Epidermal melanocyte (primary cell): ENCODE measurements around the gene GPATCH8.
"Not testable (repeated sequence)": the region's sequence is repeated elsewhere in the genome, so short reads cannot be mapped to it uniquely, and the experiment has no call there.

ENCODE experiments used
- DNase-seq: peaks from one replicate; pipeline ENCODE4 v3.0.0; 2011; ENCODE audit warnings: low spot score; ENCODE audit not compliant: insufficient read length

GPATCH8 gene

DNA sequence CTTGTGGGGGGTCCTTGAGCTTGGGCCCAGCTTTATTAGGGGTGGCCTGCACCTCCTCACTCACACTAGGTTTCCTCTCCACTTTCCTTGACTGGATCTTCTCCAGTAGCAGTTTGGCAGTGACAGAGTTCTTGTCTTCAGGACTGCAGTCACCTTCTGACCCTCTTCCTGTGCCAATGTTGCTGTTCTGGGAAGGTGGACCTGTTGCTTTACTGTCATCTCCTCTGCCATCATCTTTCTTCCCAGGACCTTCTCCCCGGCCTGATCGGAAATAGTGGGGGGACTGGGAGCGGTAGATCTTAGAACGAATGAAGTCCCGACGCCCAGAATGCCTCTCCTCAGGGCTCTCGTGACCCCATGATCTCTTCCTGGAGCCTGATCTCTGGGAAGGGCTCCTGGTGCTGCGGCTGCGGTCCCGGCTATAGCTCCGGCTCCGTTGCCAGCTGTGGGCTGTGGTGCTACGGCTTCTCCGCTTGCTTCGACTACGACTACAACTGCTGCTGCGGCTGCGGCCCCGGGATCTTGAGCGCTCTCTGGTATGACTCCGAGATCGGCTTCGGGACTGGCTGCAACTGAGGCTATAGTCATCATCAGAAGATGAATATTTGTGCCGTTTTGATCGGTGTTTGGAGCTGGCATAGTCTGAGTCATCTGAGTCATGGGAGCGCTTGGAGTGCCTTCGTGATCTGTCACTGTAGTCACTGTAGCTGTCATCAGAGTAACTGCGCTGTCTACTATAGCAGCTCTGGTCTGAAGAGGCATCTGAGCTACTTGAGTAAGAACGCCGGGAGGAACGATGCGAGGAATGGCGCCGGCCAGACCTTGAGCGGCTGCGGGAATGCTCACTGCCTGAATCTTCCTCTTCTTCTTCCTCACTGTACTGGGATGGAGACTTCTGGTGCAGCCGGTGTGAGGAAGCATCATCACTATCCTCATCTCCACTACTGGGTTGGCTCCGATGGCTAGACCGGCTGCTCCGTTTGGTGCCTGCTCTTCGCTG is 104.2 kb downstream of the GPATCH8 start:
- no peak for DNase-seq

DNA sequence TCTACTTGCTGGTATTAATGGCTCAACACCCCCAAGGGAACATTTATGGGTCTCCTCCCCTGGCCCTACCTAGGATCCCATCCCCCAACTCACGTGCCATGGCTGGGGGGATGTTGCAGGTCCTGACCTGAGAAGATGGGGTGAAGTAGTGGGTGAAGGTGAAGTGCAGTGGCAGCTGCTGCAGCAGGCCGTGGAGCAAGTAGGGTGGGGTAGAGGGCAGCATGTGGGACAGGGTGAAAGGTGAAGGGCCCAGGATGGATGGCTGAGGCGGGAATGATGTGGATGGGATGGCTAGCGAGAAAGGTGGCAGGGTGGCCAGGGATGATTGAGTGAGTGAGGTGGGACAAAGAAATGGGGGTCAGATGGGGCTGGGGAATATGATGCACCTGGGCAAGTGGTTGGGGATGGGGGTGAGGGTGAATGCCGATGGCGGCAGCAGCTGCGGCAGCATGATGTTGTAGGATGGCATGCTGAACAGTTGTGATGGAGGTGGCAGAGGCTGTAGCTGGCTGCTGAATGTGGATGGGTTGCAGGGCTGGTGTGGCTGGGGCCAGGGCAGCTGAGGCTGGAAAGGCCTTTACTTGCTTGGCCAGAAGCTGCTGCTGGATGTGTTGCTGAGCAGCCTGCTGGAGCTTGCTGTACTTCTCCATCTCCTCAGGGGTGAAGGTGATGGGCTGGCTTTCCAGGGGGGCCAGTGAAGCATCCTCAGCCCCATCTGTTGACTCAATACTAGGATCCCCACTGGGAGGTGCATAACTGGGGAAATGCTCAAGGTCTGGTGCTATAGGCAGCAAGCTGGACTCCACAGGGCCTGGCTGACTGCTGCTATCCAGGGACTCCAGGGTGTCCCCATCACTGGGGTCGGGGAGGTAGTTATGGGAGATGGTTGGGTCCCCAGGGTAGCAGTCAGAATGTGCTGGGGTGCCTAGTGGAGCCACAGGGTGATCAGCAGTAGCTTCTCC is 105.4 kb downstream of the GPATCH8 start:
- DNase-seq, result no peak

DNA sequence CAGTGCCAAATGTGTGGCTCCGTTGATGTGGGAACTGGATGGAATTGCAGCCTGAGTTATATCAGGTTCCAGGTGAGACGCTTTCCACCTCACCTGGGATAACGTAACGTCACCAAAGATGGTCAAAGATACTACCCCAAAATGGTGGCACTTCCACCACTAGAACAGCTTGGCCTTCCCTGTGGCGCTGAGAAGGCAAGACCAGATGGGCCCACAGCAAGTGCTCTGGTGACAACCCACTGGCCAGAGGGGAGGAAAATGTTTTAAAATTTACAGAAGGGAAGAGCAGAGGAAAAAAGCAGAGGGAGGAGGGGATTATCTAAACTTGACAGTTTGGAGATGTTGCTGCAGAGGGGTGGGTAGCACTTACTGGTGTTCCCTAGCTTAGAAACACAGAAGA is 106.3 kb downstream of the GPATCH8 start:
- no peak for DNase-seq

DNA sequence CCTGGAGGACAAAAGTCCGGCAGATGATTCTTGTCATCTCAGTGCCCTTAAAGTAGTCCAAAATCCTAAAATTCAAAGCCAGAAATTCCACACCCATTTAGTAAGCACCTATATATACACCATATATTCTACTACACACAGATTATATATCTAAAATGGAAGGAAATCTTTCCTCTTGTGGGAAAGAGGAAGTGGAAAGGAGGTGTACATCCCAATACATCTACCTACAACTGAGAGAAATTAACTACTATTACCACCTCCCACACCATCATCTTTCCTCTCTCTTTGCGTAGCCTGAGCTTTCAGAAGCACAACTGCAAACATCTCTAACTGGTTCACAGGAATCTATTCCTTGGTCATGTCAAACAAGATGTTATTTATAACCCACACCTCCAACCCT is 108.4 kb downstream of the GPATCH8 start:
- no peak for DNase-seq

DNA sequence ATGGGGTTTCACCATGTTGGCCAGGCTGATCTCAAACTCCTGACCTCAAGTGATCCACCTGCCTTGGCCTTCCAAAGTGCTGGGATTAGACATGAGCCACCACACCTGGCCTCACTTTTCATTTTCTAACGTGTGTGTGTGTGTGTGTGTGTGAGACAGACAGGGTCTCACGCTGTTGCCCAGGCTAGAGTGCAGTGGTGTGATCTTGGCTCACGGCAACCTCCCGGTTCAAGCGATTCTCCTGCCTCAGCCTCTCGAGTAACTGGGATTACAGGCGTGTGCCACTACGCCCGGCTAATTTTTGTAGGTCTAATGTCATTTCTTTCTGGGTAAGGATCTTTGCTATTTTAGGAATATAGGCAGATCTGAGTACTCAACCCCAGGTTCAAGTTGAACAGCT is 109.1 kb downstream of the GPATCH8 start:
- not testable (repeated sequence) for DNase-seq

GRCh38 chr17:44390250-44390870 is 112.8 kb downstream of the GPATCH8 start:
- no peak for DNase-seq

DNA sequence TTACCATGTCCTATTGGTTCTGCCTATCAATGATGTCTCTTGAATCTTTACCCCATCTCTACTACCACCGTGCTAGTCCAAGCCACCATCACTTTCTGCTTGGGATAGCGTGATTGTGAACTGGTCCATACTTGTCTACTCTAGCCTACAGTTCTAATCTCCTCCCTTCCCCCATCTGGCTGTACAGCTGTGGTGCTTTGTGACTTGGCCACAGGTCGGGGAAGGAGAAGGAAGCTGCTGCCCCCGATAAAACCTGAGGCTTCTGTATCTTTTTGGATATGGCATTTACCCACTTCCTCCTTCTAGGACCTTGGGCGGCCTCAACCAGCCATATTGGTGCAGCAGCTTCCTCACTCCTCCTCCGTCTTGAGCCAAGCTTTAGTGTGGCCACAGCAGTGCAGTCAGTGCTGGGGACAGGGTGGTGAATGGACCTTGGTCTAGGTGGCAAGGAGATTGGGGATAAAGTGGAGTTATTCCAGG is 113.4 kb downstream of the GPATCH8 start:
- DNase-seq, result no peak

- no peak for DNase-seq
These were observed 113.9 kb downstream of the GPATCH8 start, which contains the start of gene ITGA2B for GRCh38 chr17:44389281-44389680. ITGA2B (minus strand) TSS chr17:44389649; CDS start chr17:44389473, 176 bp downstream.

DNA sequence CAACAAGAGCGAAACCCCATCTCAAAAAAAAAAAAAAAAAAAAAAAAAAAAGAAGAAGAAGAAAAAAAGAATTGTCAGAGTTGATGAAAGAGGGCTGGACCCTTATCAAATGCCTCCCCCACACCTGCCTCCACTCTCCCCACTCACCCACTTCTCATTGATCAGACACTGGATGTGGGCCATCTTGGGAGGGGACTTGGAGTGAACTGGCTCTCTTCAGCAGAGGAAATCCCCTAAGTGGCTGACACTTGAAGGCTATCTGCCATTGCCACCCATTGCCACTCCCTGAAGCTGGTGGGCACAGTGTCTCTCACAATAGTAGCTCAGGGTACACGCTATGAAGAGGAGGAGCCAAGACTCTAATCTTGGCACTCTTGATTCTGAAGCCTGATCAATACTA is 115.4 kb downstream of the GPATCH8 start:
- DNase-seq, result no peak

GRCh38 chr17:44386182-44386525 is 117.1 kb downstream of the GPATCH8 start:
- no peak for DNase-seq

DNA sequence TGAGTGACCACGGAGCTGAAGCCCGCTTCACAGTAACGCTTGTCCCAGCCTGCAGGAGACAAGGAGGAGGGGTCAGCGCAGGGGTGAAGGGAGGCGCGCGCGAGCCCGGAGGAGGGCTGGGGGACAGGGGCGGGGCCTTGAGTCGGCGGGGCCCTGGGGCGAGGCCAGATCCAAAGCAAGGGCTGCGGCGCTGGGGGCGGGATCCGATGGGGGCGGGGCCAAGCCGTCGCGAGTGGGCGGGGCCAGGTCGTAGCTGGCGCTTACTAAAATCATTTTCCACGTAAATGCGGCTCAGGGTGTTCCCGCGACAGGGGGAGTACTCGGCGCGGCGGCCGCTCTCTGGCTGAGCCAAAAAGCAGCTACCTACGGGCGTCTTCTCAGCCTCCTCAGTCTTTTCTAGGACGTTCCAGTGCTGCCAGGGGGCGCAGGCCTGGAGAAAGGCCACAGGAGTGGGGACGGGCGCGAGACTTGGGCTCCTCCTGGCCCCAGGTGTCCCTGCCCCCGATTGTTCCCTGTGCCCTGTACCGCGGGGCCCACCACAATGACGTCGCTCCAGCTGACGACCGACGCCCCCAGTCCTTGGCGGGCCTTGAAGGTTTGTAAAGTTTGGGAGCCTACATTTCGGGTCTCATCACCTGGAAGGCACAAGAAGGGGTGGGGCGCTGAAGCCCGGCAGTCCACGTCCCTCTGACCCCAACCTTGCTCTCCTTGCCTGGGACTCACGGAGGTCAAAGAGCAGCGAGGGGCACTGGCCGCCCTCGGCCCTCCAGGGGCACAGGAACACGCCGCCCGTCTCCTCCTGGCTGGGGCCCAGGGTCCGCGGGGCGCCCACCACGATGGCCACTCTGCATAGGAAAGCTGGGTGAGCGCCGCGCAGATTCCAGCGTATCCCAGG is 117.7 kb downstream of the GPATCH8 start:
- DNase-seq, result peak; percentile 56

- no peak for DNase-seq
These were observed 118.4 kb downstream of the GPATCH8 start for GRCh38 chr17:44384823-44385286.

- DNase-seq, result no peak
These were observed 118.9 kb downstream of the GPATCH8 start for GRCh38 chr17:44384281-44384822.

GRCh38 chr17:44383861-44384260 is 119.3 kb downstream of the GPATCH8 start:
- no peak for DNase-seq

DNA sequence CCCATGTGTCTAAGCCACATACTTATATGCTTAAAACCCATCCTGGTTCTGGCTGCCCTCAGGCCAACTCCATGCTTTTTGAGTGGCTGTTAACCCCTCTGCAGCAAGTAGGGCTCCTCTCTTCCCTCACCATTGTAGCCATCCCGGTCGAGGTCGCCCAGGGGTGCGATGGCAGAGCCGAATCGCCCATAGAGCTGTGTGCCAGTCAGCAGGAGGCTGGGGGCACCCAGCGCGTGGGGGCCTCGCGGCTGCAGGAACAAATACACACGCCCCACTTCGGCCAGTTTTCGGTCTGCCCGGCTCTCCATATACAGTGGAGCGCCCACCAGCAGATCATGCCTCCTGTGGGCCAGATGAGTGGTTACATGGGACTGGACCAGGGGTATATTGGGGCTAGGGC is 119.8 kb downstream of the GPATCH8 start:
- DNase-seq, result no peak

DNA sequence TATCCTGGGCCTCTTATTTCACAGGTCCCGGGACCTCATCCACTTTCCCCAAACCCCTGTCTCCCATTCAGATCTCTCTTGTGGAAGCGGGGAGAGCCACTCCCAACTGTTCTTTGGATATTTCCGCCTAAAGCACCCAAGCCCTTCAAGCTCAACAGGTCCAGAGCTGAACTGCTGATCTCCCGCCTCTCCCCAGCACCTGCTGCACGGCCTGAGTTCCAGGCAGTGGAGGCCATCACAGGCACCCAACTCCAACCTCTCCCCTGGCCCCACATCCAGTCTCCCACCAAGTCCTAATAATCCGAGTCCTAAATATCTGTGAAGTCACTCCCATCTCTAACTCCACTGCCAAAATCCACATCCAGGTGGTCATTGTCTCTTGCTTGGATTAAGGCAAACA is 120.3 kb downstream of the GPATCH8 start:
- DNase-seq, result no peak

DNA sequence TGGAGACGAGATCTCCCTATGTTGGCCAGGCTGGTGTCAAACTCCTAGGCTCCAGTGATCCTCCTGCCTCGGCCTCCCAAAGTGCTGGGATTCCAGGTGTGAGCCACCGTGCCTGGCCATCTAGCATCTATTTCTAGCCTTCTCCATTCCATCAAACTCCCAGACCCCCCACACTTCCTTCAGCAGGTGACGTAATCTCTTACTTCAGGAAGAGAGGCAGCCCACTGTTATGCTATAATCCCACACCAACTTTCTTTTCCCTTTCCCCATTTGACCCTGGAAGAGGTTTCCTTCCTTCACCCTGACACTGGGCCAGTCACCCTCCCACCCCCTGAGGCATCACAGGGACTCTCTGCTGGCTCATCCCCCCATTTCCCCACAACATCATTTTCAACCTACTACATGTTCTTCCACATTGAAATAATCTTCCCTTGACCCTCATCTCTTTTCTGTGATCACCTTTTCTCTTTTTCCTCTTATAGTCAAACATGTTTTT is 121.3 kb downstream of the GPATCH8 start:
- DNase-seq, result no peak

DNA sequence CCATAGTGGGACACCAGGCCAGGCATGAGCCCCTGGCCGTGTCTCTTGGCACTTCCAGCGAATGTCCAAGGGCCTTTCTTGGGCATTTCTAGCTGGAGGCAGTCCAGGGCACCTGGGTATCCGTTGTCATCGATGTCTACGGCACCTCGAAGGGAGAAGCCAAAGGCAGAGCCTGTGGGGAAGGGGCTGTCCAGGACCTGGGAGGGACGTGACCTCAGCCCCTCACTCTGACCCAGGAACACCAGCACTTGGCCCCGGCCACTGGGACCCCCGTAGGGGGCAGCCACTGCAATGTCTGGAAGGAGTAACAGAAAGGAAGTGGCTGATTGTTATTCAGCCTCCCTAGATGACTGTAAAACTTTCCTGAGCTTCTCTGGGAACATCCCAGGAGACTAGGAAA is 122.4 kb downstream of the GPATCH8 start:
- no peak for DNase-seq

GRCh38 chr17:44379887-44380286 is 123.3 kb downstream of the GPATCH8 start:
- no peak for DNase-seq
